ENCODE data around the gene LINS1. TPM values are rescaled to one million over a fixed set of nuclear protein-coding genes. Genes with fewer than 3 reads are reported as not detected.

LINS1 gene
- total and polyA plus RNA-seq, 2 experiments from 2014 or later: 11.7 to 15.4 TPM

DNA sequence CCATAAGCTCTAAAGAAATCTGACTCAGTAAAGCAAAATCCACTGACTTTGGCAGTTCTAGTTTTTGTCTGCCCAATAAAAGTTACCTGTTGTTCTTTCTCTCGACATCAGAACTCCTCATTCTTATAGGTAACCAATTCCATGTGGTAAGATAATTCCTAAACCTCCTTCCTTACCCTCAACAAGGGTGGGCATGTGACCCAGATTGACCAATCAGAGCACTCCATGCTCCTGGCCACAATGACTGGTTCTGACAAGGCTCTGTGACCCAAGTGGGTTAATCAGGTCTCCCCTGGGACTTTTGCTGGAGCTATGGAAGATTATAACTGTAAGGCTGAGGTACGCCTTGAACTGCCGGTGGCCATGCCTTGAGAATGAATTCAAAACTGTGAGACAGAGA lies 31.7 kb downstream of the LINS1 start:
- H4K20me1 ChIP-seq (replicated peaks; ENCODE audit: insufficient read depth): no peaks in the 10 kb centered on the region; the same call in 1 of the 2 replicates
- H3K27ac ChIP-seq (ENCODE audit: low read depth): no peak overlapping the region
- no peak for DNase-seq (ENCODE audit: low spot score)
- no peaks in the 10 kb centered on the region for H3K4me1 ChIP-seq (ENCODE audit: insufficient read depth)
- Mint-ChIP-seq H3K4me3 (no peak overlapping the region), H3K4me1 (no peaks in the 10 kb centered on the region), H3K36me3 (ENCODE audit: low read depth) (peaks cover 7% of the 10 kb centered on the region; the same call in 2 of the 3 replicates), H3K27ac (no peak overlapping the region), H3K9me3 (no peaks in the 10 kb centered on the region), H3K27me3 (ENCODE audit: insufficient read depth, low read depth, poor library complexity) (peaks cover 1% of the 10 kb centered on the region)
- H3F3A ChIP-seq (replicated peaks; ENCODE audit: low read depth): no peaks in the 10 kb centered on the region
- no peaks in the 10 kb centered on the region; the same call in 1 of the 2 replicates for H3K36me3 ChIP-seq (ENCODE audit: insufficient read depth)
- ATAC-seq: no peak
- no peak overlapping the region for H2AFZ ChIP-seq
- TF ChIP-seq, protein P1, sequence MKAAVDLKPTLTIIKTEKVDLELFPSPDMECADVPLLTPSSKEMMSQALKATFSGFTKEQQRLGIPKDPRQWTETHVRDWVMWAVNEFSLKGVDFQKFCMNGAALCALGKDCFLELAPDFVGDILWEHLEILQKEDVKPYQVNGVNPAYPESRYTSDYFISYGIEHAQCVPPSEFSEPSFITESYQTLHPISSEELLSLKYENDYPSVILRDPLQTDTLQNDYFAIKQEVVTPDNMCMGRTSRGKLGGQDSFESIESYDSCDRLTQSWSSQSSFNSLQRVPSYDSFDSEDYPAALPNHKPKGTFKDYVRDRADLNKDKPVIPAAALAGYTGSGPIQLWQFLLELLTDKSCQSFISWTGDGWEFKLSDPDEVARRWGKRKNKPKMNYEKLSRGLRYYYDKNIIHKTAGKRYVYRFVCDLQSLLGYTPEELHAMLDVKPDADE (IDR thresholded peaks at IDR 0.05): no peak
- TF ChIP-seq STAT1 (IDR thresholded peaks at IDR 0.05; ENCODE audit: unreplicated experiment) (no peak), ZNF114 (CRISPR knock-in tag; IDR thresholded peaks at IDR 0.05) (no peak), EZH2 (IDR thresholded peaks at IDR 0.05; ENCODE audit: low read depth, unreplicated experiment) (no peak), NANOG (IDR thresholded peaks at IDR 0.05; ENCODE audit: borderline replicate concordance) (no peak), EZH2phosphoT487 (IDR thresholded peaks at IDR 0.05; ENCODE audit: unreplicated experiment) (no peak), CREB1 (CRISPR knock-in tag; IDR thresholded peaks at IDR 0.05; ENCODE audit: low read depth) (no peak), POLR2AphosphoS5 (IDR thresholded peaks at IDR 0.05; ENCODE audit: low read depth) (no peak), JUNB (IDR thresholded peaks at IDR 0.05; ENCODE audit: unreplicated experiment) (no peak)
- TF ChIP-seq, protein P2, sequence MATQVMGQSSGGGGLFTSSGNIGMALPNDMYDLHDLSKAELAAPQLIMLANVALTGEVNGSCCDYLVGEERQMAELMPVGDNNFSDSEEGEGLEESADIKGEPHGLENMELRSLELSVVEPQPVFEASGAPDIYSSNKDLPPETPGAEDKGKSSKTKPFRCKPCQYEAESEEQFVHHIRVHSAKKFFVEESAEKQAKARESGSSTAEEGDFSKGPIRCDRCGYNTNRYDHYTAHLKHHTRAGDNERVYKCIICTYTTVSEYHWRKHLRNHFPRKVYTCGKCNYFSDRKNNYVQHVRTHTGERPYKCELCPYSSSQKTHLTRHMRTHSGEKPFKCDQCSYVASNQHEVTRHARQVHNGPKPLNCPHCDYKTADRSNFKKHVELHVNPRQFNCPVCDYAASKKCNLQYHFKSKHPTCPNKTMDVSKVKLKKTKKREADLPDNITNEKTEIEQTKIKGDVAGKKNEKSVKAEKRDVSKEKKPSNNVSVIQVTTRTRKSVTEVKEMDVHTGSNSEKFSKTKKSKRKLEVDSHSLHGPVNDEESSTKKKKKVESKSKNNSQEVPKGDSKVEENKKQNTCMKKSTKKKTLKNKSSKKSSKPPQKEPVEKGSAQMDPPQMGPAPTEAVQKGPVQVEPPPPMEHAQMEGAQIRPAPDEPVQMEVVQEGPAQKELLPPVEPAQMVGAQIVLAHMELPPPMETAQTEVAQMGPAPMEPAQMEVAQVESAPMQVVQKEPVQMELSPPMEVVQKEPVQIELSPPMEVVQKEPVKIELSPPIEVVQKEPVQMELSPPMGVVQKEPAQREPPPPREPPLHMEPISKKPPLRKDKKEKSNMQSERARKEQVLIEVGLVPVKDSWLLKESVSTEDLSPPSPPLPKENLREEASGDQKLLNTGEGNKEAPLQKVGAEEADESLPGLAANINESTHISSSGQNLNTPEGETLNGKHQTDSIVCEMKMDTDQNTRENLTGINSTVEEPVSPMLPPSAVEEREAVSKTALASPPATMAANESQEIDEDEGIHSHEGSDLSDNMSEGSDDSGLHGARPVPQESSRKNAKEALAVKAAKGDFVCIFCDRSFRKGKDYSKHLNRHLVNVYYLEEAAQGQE (IDR thresholded peaks at IDR 0.05; ENCODE audit: unreplicated experiment): no peak
- TF ChIP-seq, protein P3, sequence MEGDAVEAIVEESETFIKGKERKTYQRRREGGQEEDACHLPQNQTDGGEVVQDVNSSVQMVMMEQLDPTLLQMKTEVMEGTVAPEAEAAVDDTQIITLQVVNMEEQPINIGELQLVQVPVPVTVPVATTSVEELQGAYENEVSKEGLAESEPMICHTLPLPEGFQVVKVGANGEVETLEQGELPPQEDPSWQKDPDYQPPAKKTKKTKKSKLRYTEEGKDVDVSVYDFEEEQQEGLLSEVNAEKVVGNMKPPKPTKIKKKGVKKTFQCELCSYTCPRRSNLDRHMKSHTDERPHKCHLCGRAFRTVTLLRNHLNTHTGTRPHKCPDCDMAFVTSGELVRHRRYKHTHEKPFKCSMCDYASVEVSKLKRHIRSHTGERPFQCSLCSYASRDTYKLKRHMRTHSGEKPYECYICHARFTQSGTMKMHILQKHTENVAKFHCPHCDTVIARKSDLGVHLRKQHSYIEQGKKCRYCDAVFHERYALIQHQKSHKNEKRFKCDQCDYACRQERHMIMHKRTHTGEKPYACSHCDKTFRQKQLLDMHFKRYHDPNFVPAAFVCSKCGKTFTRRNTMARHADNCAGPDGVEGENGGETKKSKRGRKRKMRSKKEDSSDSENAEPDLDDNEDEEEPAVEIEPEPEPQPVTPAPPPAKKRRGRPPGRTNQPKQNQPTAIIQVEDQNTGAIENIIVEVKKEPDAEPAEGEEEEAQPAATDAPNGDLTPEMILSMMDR (conservative IDR thresholded peaks at IDR 0.05; ENCODE audit: low read depth in 2 of 2): no peak
- TF ChIP-seq, protein P4, sequence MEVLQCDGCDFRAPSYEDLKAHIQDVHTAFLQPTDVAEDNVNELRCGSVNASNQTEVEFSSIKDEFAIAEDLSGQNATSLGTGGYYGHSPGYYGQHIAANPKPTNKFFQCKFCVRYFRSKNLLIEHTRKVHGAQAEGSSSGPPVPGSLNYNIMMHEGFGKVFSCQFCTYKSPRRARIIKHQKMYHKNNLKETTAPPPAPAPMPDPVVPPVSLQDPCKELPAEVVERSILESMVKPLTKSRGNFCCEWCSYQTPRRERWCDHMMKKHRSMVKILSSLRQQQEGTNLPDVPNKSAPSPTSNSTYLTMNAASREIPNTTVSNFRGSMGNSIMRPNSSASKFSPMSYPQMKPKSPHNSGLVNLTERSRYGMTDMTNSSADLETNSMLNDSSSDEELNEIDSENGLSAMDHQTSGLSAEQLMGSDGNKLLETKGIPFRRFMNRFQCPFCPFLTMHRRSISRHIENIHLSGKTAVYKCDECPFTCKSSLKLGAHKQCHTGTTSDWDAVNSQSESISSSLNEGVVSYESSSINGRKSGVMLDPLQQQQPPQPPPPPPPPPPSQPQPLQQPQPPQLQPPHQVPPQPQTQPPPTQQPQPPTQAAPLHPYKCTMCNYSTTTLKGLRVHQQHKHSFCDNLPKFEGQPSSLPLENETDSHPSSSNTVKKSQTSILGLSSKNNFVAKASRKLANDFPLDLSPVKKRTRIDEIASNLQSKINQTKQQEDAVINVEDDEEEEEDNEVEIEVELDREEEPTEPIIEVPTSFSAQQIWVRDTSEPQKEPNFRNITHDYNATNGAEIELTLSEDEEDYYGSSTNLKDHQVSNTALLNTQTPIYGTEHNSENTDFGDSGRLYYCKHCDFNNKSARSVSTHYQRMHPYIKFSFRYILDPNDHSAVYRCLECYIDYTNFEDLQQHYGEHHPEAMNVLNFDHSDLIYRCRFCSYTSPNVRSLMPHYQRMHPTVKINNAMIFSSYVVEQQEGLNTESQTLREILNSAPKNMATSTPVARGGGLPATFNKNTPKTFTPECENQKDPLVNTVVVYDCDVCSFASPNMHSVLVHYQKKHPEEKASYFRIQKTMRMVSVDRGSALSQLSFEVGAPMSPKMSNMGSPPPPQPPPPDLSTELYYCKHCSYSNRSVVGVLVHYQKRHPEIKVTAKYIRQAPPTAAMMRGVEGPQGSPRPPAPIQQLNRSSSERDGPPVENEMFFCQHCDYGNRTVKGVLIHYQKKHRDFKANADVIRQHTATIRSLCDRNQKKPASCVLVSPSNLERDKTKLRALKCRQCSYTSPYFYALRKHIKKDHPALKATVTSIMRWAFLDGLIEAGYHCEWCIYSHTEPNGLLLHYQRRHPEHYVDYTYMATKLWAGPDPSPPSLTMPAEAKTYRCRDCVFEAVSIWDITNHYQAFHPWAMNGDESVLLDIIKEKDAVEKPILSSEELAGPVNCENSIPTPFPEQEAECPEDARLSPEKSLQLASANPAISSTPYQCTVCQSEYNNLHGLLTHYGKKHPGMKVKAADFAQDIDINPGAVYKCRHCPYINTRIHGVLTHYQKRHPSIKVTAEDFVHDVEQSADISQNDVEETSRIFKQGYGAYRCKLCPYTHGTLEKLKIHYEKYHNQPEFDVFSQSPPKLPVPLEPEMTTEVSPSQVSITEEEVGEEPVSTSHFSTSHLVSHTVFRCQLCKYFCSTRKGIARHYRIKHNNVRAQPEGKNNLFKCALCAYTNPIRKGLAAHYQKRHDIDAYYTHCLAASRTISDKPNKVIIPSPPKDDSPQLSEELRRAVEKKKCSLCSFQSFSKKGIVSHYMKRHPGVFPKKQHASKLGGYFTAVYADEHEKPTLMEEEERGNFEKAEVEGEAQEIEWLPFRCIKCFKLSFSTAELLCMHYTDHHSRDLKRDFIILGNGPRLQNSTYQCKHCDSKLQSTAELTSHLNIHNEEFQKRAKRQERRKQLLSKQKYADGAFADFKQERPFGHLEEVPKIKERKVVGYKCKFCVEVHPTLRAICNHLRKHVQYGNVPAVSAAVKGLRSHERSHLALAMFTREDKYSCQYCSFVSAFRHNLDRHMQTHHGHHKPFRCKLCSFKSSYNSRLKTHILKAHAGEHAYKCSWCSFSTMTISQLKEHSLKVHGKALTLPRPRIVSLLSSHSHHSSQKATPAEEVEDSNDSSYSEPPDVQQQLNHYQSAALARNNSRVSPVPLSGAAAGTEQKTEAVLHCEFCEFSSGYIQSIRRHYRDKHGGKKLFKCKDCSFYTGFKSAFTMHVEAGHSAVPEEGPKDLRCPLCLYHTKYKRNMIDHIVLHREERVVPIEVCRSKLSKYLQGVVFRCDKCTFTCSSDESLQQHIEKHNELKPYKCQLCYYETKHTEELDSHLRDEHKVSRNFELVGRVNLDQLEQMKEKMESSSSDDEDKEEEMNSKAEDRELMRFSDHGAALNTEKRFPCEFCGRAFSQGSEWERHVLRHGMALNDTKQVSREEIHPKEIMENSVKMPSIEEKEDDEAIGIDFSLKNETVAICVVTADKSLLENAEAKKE (CRISPR knock-in tag; IDR thresholded peaks at IDR 0.05): no peak
- H3K4me2 ChIP-seq: no peak overlapping the region
- H3K4me3 ChIP-seq: no peak overlapping the region
- no peaks in the 10 kb centered on the region for H3K9me2 ChIP-seq (ENCODE audit: insufficient read depth)
- H3K79me2 ChIP-seq (replicated peaks; ENCODE audit: insufficient read depth): no peaks in the 10 kb centered on the region
- H3K27me3 ChIP-seq (ENCODE audit: insufficient read depth): no peaks in the 10 kb centered on the region
